GM18868 (cell line): Measurements from ENCODE around the gene MTG1.
"Not testable (repeated sequence)": the region's sequence is repeated elsewhere in the genome, so short reads cannot be mapped to it uniquely, and the experiment has no call there.

ENCODE experiments used
- ATAC-seq: cut with Tn5 transposase; IDR thresholded peaks from one replicate; pipeline ENCODE4 v1.9.1; 2021; ENCODE audit warnings: mild to moderate bottlenecking, moderate library complexity; ENCODE audit not compliant: unreplicated experiment

Gene MTG1

DNA sequence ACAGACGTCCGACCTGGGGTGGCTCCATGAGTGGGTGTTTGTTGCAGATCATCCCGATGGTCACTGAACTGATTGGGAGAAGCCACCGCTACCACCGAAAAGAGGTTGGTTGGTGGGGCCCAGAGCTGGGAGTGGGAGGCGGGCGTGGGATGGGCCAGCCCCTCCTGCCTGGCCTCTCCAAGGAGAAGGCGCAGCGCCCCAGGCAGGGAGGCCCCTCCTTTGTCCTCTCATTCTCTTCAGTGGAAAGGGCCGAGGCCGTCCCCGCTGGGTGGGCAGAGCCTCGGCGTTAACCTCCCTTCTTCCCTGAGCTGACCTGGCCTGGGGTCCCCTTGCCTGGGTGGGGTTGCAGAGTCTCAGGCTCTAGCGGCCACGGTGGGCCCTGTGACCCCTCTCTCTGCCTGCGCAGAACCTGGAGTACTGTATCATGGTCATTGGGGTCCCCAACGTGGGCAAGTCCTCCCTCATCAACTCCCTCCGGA, 5.2 kb downstream of the MTG1 start:
- no peak for ATAC-seq

GRCh38 chr10:133400624-133401424, 6.9 kb downstream of the MTG1 start:
- peak; percentile 76 for ATAC-seq

- no peak for ATAC-seq
These were observed 7.5 kb downstream of the MTG1 start for GRCh38 chr10:133401500-133401899.

DNA sequence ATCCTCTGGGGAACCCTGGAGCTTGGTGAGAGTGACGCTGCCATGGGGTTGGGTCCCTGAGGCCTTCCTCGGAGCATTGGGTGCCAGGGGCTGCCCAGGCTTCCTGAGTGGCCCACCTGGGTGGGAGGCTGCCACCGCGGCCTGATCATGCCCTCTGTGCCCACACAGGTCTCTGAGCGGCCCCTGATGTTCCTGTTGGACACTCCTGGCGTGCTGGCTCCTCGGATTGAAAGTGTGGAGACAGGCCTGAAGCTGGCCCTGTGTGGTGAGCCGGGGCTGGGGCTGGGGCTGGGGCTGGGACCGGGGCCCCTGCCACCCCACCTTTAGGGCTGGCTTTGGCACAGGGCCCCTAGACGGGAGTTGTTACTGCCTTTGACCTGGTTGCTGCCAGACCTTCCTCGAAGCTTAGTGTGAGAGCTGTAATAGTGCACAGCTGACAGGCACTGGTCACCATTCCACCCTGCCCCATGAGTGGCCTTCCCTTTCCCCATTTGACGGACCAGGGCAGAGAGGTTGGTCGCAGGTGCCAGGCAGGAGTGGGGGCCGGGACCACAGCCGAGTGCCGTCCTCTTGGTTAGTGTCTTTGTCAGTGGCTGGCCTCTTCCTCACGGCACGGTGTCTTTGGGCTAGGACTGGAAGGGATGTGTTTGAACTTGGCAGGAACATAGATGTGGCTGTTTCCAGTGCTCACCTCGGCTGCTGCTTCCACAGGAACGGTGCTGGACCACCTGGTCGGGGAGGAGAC, 8.2 kb downstream of the MTG1 start:
- ATAC-seq, result no peak

DNA sequence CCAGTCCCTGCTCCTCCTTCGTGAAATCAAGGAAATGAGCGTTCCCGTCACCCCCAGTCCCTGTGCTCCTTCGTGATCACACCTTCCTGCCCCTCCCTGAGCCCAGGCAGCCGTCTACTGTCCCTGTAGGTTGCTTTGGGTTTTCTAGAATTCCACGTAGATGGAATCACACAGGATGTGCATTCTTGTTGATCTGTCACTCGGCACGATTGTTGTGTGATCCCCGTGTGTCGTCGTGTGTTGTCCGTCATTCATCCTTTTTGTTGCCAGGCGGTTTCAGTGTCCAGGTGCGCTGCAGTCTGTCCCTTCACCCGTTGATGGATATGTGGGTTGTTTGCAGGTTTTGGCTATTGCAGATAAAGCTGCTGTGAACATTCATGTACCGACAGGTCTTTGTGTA, 9.4 kb downstream of the MTG1 start:
- no peak for ATAC-seq

DNA sequence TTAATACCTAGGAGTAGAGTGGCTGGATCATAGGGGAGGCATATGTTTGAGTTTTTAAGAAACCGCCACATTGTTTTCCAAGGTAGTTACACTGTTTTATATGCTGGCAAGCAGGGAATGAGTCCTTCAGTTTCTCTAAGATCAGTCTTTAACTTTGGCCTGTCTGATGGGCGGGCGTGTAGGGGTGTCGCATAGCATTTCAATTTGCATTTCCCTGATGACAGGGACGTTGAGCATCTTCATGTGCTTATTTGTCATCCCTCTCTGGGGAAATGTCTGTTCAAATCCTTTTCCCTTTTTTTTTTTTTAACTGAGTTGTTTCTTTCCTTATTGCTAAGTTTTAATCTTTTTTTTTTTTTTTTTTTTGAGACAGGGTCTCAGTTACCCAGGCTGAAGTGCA, 9.8 kb downstream of the MTG1 start:
- ATAC-seq, result no peak

GRCh38 chr10:133405272-133405671, 11.3 kb downstream of the MTG1 start:
- ATAC-seq, result no peak

GRCh38 chr10:133405844-133406527, 12.0 kb downstream of the MTG1 start:
- ATAC-seq, result no peak

- ATAC-seq, result no peak
These were observed 17.8 kb downstream of the MTG1 start for GRCh38 chr10:133411523-133412380.

GRCh38 chr10:133412381-133412711, 18.4 kb downstream of the MTG1 start:
- ATAC-seq, result no peak

DNA sequence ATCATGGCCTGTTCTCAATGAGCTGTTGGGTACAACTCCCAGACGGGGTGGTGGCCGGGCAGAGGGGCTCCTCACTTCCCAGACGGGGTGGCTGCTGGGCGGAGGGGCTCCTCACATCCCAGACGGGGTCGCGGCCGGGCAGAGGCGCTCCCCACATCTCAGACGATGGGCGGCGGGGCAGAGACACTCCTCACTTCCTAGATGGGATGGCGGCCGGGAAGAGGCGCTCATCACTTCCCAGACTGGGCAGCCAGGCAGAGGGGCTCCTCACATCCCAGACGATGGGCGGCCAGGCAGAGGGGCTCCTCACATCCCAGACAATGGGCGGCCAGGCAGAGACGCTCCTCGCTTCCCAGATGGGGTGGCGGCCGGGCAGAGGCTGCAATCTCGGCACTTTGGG, 20.4 kb downstream of the MTG1 start:
- ATAC-seq, result not testable (repeated sequence)

DNA sequence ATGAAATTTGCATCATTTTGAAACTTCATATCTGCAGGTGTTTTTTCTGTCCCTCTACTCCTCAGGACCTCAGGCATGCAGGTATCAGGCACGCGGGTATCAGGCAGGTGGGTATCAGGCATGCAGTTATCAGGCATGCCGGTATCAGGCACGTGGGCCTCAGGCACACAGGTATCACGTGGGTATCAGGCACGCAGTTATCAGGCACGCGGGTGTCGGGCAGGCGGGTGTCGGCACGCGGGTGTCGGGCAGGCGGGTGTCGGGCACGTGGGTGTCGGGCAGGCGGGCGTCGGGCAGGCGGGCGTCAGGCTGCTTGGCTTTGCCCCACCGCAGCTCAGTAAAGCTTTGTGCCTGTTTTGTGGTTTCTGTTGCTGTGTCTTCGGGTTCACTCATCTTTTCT, 21.8 kb downstream of the MTG1 start:
- no peak for ATAC-seq

GRCh38 chr10:133418289-133418993, 24.5 kb downstream of the MTG1 start:
- ATAC-seq, result no peak

DNA sequence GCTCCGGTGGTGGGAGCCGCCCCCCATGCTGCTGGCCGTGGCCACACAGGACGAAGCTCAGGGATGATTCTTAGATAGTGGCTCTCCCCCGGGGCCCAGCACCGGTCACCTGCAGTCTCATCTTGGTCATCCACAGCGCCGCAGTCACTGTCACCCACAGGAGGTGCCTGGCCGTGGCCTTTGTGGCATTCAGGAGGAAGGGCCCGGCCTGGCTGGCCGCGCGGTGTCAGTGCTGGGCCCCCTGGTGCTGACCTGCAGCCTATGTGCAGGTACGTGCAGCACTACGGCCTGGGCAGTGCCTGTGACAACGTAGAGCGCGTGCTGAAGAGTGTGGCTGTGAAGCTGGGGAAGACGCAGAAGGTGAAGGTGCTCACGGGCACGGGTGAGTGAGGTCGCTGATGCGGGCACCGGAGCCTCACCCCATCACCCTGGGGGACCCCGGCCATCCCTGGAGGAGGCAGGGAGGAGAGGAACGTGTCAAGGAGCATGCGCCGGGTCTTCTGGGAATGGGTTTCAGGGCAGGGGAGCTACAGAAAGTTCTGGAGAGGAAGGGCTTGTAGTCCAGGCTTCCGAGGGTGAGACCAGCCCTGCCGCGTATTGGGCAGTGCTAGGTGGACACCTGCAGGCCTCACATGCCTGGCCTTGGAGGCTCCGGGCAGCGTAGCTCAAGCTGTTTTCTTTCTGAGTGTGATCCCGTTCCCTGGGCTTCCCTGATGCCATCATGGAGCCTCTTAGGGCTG, 25.4 kb downstream of the MTG1 start:
- no peak for ATAC-seq

GRCh38 chr10:133420028-133420427, 26.1 kb downstream of the MTG1 start:
- ATAC-seq, result no peak

- ATAC-seq, result no peak
These were observed 26.6 kb downstream of the MTG1 start for GRCh38 chr10:133420579-133420978.

- no peak for ATAC-seq
These were observed 27.6 kb downstream of the MTG1 start for GRCh38 chr10:133421336-133422222.

DNA sequence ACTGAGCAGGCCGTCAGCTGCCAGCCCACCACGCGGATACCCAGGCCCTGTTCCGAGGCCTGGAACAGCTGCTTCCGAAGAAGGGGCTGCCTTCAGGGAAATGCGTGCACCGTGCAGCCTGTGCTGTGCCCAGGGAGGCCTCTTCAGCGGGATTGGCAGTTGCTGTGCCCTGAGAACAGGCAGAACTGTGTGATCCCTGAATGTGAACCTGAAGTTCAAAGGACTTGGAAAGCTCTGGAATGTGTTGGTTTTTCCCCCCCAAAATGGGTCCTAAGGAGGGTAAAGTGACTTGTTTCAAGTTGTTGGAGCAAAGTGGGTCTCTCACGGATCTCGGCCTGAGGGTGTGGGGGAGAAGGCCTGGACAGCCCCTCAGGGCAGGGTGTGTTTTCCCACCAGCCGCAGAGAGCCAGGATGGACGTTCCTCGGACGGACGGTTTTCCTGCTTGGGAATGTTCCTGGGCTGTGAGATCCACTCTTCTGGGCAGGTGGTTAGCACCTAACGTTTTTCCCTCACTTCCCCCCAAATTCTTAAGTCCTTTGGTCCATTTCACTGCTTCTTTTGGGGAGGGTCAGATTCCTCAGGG, 28.4 kb downstream of the MTG1 start:
- ATAC-seq, result no peak
